Measurements from ENCODE around the gene CACNA2D2.

Gene CACNA2D2

DNA sequence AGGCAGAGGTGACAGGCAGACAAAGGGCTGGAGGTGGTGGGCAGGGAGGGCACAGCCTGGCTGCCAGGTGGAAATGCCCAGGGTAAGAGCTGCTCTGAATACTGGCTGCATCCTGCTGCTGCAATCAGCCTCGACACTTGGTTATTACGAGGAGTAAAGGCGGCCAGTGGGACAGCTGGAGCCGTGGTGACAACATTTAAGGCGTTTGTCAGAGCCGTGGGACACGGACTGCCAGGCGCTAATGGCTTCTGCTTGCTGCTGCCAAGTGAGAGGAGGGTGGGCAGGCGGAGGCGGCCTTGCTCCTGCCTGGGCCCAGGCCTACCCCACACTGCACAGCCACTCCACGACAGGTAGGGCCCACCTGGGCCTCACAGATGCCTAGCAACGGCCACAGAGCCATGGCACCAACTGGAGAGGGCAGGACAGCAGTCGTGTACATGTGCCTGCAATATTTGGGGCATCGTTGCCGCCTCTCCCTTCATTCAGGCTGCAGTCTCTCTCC, 94.9 kb downstream of the CACNA2D2 start:
- no peaks in the 10 kb centered on the region; the same call in 1 of the 2 replicates for H3K4me1 ChIP-seq (ENCODE audit: insufficient read depth, low read length)
- H3K9ac ChIP-seq (ENCODE audit: low read depth, low read length) = no peak overlapping the region
- H3K9me3 ChIP-seq (ENCODE audit: control insufficient read depth, insufficient read depth, low read length) = no peaks in the 10 kb centered on the region
- no peaks in the 10 kb centered on the region for H3K36me3 ChIP-seq (ENCODE audit: insufficient read depth, low read length)

DNA sequence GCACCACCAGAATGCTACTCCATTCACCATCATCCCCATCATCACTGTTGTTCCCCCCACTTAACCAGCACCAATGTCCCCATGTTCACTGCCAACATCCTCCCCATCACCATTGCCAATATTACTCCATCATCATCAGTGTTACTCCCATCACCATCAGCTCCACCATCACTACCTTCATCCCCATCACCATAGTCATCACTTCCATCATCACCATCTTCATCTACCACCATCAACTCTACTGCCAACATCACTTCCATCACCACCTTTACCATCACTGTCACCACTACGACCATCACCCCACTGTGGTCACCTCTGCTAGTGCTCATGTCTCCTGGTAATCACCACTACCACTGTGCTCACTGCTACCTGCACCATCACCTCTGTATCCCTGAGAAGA, 96.9 kb downstream of the CACNA2D2 start:
- H3K4me1 ChIP-seq (ENCODE audit: insufficient read depth, low read length) = no peaks in the 10 kb centered on the region; the same call in 1 of the 2 replicates
- no peaks in the 10 kb centered on the region for H3K9me3 ChIP-seq (ENCODE audit: control insufficient read depth, insufficient read depth, low read length)
- H3K36me3 ChIP-seq (ENCODE audit: insufficient read depth, low read length) = no peaks in the 10 kb centered on the region
- no peak overlapping the region for H3K9ac ChIP-seq (ENCODE audit: low read depth, low read length)

DNA sequence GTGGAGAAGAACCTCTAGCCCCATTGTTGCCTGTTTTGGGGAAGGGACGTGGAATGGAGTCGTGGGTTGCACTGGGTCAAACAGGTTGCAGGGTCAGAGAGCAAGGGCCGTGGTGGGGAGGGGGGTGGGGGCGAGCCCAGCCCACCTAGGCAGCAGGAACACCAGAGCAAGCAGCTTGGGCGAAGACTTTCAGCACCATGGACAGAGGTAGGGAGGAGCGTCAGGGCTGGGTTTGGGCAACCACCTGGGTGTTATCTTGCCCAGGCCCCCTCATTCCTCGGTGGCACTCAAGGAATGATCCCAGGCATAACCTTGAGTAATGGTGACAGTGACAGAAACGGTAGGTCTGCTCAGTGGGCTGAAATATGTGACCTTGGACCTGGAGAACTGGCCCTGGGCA, 98.2 kb downstream of the CACNA2D2 start:
- H3K36me3 ChIP-seq (ENCODE audit: insufficient read depth, low read length) = no peaks in the 10 kb centered on the region
- no peaks in the 10 kb centered on the region for H3K9me3 ChIP-seq (ENCODE audit: control insufficient read depth, insufficient read depth, low read length)
- no peak overlapping the region for H3K9ac ChIP-seq (ENCODE audit: low read depth, low read length)
- no peaks in the 10 kb centered on the region for H3K4me1 ChIP-seq (ENCODE audit: insufficient read depth, low read length)

DNA sequence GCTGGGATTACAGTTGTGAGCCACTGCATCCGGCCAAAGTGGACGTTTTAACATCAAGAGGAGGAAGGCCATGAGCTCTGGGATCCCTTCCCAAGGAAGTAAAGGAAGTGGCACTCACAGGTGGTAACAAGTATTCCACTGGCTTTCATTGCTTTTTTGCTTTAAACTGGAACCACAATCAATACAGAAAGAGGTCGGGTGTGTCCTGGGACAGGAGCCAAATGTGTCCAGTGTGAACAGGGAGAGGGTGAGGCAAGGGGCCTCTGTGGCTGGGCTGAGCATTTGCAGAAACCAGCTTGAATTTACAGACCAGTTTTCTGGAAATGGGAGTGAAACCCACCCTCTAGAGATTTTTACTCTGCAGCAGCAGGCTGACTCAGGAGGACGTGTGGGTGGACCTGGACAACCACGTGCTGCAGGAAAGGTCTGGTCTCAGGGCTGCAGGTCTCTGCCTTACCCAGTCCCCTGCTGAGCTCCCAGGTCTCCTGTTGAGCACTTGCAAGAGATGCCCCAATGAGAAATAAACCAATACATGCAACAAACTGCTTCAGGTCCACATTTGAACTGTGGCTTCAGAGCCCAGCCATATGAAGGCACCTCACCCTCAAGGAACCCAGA, 101.3 kb downstream of the CACNA2D2 start:
- Histone ChIP-seq H3K4me1 (ENCODE audit: insufficient read depth, low read length) (no peaks in the 10 kb centered on the region), H3K9ac (ENCODE audit: low read depth, low read length) (no peak overlapping the region), H3K36me3 (ENCODE audit: insufficient read depth, low read length) (no peaks in the 10 kb centered on the region), H3K9me3 (ENCODE audit: control insufficient read depth, insufficient read depth, low read length) (no peaks in the 10 kb centered on the region)

DNA sequence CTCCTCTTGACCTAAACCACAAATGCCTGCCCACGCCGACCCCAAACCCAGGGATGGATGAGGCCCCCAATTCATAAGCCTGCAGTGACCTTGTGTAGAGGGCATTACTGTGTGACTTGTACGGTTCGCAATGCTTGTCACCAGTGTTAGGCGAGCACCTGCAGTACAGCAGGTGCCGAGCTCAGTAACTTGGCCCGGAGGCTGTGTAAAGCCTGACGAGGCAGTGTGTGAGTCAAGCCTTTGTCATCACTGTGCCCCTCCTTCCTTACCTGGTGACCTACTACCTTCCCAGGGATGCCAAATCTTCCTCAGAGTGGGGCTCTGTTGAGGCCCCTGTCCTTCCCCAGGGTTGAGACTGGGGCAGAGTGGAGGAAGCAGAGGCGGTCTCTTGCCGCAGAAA, 106.9 kb downstream of the CACNA2D2 start:
- Histone ChIP-seq H3K36me3 (ENCODE audit: insufficient read depth, low read length) (no peaks in the 10 kb centered on the region), H3K4me1 (ENCODE audit: insufficient read depth, low read length) (no peaks in the 10 kb centered on the region), H3K9me3 (ENCODE audit: control insufficient read depth, insufficient read depth, low read length) (no peaks in the 10 kb centered on the region), H3K9ac (ENCODE audit: low read depth, low read length) (no peak overlapping the region)

GRCh38 chr3:50395070-50395860, 108.2 kb downstream of the CACNA2D2 start:
- no peak overlapping the region for H3K9ac ChIP-seq (ENCODE audit: low read depth, low read length)

GRCh38 chr3:50393061-50393460, 110.4 kb downstream of the CACNA2D2 start:
- no peak overlapping the region for H3K9ac ChIP-seq (ENCODE audit: low read depth, low read length)
- no peaks in the 10 kb centered on the region; the same call in 1 of the 2 replicates for H3K4me1 ChIP-seq (ENCODE audit: insufficient read depth, low read length)
- H3K36me3 ChIP-seq (ENCODE audit: insufficient read depth, low read length) = no peaks in the 10 kb centered on the region
- no peaks in the 10 kb centered on the region for H3K9me3 ChIP-seq (ENCODE audit: control insufficient read depth, insufficient read depth, low read length)

More at GRCh38 chr3:50395070-50395860, 108.2 kb downstream of the CACNA2D2 start:
- no peaks in the 10 kb centered on the region for H3K4me1 ChIP-seq (ENCODE audit: insufficient read depth, low read length)
- H3K36me3 ChIP-seq (ENCODE audit: insufficient read depth, low read length) = no peaks in the 10 kb centered on the region
- H3K9me3 ChIP-seq (ENCODE audit: control insufficient read depth, insufficient read depth, low read length) = no peaks in the 10 kb centered on the region

GRCh38 chr3:50392101-50392715, 111.2 kb downstream of the CACNA2D2 start:
- no peak overlapping the region for H3K9ac ChIP-seq (ENCODE audit: low read depth, low read length)
- H3K4me1 ChIP-seq (ENCODE audit: insufficient read depth, low read length) = no peaks in the 10 kb centered on the region; the same call in 1 of the 2 replicates
- no peaks in the 10 kb centered on the region for H3K9me3 ChIP-seq (ENCODE audit: control insufficient read depth, insufficient read depth, low read length)
- no peaks in the 10 kb centered on the region for H3K36me3 ChIP-seq (ENCODE audit: insufficient read depth, low read length)

GRCh38 chr3:50390508-50391224, 112.8 kb downstream of the CACNA2D2 start:
- Histone ChIP-seq H3K36me3 (ENCODE audit: insufficient read depth, low read length) (no peaks in the 10 kb centered on the region), H3K9ac (ENCODE audit: low read depth, low read length) (no peak overlapping the region), H3K4me1 (ENCODE audit: insufficient read depth, low read length) (no peaks in the 10 kb centered on the region; the same call in 1 of the 2 replicates), H3K9me3 (ENCODE audit: control insufficient read depth, insufficient read depth, low read length) (no peaks in the 10 kb centered on the region)

DNA sequence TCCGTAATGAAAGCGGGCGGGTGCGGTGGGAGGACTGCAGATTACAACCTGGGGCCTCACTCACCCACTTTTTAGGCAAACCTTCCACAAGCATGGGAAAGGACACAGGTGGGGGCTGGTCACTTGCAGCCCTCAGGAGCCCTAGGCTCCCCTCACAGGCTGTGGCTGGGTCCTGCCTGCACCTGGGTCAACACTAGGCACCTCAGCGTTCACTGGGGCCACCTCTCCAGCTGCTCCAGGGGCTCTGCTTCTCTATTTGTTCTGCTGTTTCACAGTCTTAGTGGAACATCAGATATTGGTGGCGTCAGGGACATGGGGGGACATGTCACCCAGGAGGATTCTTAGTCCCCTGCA, 114.0 kb downstream of the CACNA2D2 start:
- Histone ChIP-seq H3K9me3 (ENCODE audit: control insufficient read depth, insufficient read depth, low read length) (no peaks in the 10 kb centered on the region), H3K9ac (ENCODE audit: low read depth, low read length) (no peak overlapping the region), H3K36me3 (ENCODE audit: insufficient read depth, low read length) (no peaks in the 10 kb centered on the region), H3K4me1 (ENCODE audit: insufficient read depth, low read length) (no peaks in the 10 kb centered on the region; the same call in 1 of the 2 replicates)

GRCh38 chr3:50388720-50389413, 114.6 kb downstream of the CACNA2D2 start:
- Histone ChIP-seq H3K9ac (ENCODE audit: low read depth, low read length) (no peak overlapping the region), H3K4me1 (ENCODE audit: insufficient read depth, low read length) (no peaks in the 10 kb centered on the region; the same call in 1 of the 2 replicates), H3K36me3 (ENCODE audit: insufficient read depth, low read length) (no peaks in the 10 kb centered on the region), H3K9me3 (ENCODE audit: control insufficient read depth, insufficient read depth, low read length) (no peaks in the 10 kb centered on the region)

GRCh38 chr3:50388016-50388719, 115.3 kb downstream of the CACNA2D2 start:
- Histone ChIP-seq H3K36me3 (ENCODE audit: insufficient read depth, low read length) (no peaks in the 10 kb centered on the region), H3K9ac (ENCODE audit: low read depth, low read length) (no peak overlapping the region), H3K4me1 (ENCODE audit: insufficient read depth, low read length) (no peaks in the 10 kb centered on the region; the same call in 1 of the 2 replicates), H3K9me3 (ENCODE audit: control insufficient read depth, insufficient read depth, low read length) (no peaks in the 10 kb centered on the region)

GRCh38 chr3:50385754-50386153, 117.7 kb downstream of the CACNA2D2 start:
- no peaks in the 10 kb centered on the region for H3K36me3 ChIP-seq (ENCODE audit: insufficient read depth, low read length)
- H3K4me1 ChIP-seq (ENCODE audit: insufficient read depth, low read length) = no peaks in the 10 kb centered on the region; the same call in 1 of the 2 replicates
- no peaks in the 10 kb centered on the region for H3K9me3 ChIP-seq (ENCODE audit: control insufficient read depth, insufficient read depth, low read length)
- no peak overlapping the region for H3K9ac ChIP-seq (ENCODE audit: low read depth, low read length)

Data from ES-I3 (cell line).